GM19455 (cell line): ENCODE measurements around the gene SBNO2.

Experiments
- ATAC-seq: cut with Tn5 transposase; IDR thresholded peaks from one replicate; pipeline ENCODE4 v1.9.1; 2021; ENCODE audit not compliant: unreplicated experiment

Gene SBNO2

DNA sequence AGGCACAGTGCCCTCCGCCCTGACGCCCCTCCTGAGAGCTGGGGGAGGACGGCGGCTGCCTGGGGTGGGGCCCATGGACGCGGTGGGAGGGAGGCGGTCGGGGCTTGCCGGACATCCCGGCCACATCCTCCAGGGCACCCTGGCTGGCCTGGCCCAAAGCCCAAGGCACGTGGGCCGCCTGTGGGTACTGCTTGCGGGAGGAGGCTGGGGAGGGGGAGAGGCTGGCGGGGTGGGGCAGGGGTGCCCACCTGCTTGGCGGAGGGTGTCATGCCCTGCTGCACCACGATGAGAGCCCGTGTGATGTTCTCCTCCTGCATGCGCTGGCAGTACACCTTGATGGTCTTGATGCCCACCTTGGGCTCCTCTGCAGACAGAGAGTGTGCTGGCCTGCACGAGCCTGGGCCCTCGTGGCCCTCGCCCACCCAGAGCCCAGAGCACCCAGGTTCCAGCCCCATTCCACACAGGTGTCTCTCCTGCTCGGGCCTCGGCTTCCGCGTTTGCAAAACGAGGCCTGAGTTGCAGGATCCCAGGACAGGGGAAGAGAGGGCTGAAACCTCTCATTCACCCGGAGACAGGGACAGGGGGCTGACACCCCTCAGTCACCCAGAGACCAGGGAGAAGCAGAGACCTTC is 82.4 kb downstream of the SBNO2 start:
- ATAC-seq: no peak

DNA sequence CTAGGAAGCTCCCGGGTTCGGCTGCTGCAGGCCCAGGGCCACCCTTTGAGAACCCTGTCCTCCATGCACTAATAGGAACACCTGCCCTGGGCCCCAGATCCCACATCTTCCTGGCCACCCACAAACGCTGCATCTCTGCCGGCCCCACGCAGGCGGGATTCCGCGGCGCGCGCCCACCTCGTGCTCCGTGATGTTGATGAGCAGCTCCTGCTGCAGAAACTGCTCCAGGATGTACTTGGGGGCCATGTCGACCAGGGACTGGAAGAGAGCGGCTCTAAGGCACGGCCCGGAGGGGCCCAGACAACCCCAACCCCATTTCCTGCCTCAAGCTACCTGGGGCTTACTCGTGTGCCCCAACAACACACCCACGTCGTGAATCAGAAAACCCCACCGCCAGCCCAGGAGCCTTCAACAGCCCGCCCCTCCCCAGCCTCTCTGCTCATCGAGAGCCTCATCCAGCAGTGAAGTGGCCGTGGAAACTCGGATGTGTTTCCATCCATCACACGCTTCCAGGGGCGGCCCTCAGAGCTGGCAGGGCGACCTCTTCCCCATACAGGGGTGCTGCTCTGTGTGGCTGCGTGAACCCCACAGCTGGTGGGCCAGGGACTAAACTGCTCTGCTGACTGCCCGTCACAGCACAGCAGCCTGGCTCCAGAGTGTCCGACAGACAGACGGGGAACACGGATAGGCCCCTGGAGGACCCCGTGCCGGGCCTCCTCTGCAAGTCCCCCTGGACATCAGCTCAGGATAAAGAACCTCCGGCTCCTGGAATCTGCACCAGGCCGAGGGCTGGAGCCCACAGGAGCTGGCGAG is 83.1 kb downstream of the SBNO2 start:
- ATAC-seq: no peak

DNA sequence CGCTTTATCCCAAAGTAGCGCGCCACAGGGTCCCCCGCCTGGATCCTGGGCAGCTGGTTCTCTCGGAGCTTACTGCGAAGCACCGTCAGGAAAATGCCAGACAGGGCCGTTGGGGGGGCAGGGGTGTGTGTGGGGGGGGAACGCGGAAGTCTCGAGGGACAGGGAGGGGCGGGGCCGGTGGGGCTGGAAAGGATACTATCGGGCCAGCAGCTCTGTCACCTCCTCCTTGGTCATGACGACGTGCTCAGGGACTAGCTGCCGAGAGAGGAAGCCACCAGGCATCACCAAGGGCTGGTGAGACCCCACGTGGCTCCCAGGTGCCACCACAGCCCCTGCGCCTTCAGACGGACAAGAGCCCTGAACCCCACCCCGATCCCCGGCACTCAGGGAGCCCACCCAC is 84.2 kb downstream of the SBNO2 start:
- ATAC-seq: no peak

DNA sequence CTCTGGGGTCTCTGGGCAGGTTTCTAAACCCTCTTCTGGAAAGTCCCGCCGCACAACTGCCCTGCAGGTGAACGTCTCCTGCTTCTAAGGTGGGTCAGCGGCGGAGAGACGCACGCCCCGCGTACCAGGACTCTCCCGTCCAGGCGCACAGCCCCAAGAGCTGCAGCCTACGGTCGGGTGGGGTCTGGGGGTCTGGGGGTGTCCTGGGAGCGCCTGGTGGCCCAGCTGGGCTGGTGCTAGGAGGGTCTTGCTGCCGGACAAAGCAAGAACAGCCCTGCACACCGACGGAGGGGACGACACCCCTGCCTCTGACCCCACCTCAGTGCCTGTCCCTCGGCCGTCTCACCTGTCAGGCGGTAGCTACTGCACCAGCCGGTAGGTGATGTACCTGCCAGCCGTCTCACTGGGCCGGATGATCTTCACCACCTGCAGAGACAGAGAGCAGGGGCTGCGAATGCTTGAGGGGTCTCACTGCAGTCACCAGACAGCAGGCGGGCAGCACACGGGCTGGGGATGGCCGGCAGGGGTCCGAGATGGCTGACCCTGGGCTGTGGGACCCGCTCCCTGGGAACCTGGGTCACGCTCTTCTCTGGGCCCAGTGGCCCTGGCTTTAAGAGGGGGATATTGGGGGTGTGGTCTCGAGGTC is 84.8 kb downstream of the SBNO2 start:
- ATAC-seq: no peak

DNA sequence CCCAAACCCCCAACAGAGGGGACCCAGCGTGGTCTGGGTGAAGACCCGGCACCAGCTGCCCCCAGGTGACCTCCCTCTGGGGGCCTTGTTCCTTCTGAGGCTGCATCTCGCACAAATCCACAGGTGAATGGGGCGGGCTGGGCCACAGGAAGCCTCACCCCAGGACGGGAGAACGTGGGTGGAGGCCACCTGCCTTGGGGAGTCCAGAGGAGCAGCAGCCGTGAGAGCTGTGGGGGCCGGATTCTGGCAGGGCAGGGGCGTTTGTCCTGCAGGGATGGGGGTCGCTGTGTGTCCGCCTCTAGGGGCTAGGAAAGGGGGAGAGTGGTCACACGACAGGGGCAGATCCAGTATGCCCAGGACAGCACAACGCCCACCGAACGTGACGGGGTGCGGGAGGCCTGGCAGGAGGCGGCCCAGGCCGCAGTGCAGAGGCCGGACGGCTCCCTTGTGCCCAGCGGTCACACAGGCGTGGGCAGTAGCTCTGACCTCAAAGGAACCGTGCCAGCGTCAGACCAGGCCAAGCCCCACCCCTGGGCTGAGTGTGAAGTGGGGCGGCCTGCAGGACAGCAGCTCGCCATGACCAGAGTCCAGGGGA is 85.6 kb downstream of the SBNO2 start:
- no peak for ATAC-seq

DNA sequence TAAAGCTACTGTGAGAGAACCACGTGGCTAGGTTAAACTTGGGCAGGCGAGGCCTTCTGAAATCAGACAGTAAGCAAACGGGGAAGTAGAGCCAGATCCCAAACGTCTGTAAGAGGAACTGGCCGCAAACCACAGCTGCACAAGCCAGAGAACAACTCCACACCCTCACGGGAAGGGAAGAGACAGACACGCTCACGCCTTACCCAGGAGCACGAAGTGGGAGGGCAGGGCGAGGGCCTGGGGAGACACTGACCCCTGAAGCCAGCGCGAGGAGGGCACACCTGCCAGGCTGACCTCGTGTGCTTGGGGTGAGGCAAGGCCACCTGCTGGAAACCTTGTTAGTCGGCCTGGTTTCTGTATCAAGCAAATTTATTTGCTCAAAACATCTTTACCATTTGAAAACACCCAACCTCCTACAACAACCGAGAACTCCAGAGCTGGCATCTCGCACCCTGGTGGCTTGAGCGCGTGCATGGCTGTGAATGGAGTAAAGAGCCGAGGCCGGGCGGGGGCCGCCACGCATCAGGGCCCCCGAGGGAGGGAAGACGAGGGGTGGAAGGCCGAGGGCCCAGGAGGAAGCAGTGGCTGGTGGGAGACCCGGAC is 86.2 kb downstream of the SBNO2 start:
- ATAC-seq: no peak

DNA sequence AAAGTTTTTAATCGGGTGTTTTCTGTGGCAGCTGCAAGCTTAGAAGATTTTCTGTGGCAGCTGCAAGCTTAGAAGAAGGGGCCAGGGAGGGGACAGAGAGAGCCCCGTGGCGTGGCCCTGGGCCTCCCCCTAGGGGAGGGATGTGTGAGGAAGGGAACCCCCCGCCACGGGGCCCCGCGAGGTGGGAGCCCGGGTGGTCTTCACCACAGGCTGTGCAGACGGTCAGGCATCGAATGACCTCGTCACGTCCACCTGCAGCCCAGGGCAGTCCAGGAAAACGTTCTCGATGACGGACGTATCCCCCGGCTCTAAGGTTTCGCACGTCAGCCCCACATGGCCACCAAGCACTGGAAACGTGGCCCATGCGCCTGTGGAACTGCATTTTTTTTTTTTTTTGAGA is 87.5 kb downstream of the SBNO2 start:
- no peak for ATAC-seq

DNA sequence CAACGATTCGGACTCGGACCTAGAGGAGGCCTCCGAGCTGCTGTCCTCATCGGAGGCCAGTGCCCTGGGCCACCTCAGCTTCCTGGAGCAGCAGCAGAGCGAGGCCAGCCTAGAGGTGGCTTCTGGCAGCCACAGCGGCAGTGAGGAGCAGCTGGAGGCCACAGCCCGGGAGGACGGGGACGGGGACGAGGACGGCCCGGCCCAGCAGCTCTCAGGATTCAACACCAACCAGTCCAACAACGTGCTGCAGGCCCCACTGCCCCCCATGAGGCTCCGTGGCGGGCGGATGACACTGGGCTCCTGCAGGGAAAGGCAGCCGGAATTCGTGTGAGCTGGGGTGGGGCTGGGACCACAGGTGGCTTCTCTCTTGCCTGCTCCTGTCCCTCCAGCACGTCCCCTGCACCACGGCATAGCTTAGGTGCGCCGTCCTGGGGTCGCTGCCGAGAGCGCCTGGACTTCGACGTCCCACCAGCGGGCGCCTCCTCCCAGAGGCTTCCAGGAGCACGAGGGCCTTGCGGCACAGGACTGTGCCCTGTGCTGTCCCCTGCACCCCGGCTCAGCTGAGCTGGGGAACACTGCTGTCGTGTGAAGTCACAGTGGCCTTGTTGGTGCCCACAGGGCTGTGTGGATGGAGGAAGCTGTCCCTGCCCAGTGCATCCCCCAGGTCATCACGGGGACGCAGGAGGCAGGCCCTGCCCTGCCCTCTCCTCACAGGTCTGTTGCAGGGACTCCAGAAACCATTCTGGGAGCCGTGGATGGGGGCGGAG is 88.2 kb downstream of the SBNO2 start:
- ATAC-seq: no peak

DNA sequence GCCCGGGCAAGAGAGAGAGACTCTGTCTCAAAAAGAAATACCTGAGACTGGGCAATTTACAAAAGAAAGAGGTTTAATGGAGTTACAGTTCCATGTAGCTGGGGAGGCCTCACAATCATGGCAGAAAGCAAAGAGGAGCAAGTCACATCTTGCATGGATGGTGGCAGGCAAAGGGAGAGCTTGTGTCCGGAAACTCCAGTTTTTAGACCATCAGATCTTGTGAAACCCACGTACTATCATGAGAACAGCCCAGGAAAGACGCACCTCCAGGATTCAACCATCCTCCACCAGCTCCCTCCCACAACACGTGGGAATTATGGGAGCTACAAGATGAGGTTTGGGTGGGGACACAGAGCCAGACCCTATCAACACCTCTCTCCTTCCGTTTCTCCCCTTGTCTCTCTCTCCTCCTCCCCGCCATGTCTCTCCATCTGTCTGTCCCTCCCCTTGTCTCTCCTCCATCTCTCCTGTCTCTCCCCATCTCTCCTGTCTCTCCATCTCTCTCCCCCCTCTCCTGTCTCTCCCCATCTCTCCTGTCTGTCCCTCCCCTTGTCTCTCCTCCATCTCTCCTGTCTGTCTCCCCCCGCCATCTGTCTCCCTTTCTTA is 88.9 kb downstream of the SBNO2 start:
- ATAC-seq: no peak

DNA sequence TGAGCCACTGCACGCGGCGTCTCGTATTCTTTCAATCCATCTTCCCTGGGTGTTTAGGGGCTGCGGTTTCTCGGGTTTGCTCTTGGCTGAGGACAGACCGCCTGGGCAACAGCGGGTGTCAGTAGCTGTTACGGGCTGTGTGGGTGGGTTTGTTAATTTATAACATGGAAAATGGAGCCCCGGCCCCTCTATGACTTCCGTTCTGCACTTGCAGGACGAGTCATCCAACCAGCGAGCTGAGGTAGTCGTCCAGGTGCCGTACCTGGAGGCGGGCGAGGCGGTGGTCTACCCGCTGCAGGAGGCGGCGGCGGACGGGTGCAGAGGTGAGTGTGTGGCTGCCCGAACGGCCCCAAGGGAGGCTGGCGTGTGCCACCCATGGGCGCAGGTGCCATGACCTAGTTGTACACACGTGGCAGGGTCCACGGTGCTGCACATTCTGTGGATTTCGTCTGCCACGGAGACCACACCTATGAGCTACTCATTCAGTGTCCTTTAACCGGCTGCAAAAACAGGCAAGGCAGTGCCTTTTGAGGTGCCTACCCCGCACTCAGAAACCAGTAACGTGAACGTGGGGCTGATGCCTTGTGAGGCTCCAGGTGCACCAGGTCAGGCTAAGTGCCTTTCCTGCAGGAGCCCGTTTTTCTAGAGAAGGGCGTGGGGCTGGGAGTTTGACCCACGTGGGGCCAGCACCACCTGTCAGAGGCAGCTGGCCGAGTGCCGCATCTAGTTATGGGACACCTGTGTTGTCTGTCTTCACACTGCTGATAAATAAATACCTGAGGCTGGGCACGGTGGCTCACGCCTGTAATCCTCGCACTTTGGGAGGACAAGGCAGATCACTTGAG is 89.8 kb downstream of the SBNO2 start:
- ATAC-seq: no peak

DNA sequence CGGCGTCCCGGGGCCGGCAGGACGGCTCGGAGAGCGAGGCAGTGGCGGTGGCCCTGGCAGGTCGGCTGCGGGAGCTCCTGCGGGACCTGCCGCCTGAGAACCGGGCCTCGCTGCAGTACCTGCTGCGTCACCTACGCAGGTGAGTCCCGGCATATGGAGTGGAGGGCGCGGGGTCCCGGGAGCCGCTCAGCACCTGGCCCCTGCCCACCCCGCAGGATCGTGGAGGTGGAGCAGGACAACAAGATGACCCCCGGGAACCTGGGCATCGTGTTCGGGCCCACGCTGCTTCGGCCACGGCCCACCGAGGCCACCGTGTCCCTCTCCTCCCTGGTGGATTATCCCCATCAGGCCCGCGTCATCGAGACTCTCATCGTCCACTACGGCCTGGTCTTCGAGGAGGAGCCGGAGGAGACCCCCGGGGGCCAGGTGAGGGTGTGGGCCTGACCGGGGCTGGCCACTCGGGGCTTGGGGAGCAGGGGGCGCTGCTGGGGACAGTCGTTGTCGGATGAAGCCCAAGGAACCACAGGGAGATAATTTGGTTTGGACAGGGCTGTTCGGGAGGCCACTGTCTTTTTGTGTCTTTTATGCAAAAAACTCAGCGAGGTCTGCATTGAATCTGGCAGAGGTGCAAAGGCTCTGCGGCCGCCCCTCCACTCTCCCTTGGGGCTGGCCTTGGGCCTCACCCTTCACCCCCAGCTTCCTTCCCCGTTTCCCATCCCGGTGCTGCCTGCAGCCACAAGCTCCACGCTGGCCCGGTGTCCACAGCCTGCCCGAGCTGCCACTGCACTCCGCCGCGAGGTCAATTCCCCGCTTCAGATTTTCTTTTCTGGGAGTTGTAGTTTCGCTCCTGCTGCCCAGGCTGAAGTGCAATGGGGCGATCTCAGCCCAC is 90.9 kb downstream of the SBNO2 start:
- ATAC-seq: no peak

DNA sequence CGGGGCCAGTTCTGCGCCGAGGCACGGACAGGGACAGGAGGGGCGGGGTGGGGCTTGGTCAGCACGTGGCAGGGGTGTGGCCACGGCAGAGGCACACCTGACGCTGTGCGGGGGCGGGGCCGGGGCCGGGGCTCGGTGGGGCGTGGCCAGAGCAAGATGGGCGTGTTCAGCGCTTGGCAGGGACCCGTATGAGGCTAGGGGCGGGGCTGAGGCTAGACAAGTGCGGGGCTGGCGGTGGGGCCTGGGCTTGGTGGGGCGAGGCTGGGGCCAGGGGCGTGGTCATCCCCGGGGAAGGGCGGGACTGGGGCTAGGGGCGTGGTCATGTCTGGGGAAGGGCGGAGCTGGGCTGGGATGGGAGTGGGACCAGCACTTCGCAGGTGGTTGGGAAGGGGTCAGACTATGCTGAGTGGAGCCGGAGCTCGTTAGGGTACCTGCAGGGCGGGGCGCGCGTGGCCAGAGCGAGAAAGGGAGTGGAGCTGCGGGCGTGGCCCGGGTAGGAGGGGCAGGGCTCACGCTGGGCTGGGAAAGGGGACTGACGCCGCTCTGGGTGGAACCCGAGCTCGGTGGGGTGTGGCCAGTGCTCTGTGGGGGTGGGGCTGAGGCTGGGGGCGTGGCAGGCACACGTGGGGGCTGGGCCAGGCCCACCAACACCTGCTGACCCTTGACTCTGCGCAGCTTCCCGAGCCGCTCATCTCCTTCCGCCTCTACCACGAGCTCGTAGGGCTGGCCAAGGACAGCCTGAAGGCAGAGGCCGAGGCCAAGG is 91.7 kb downstream of the SBNO2 start:
- ATAC-seq: no peak

DNA sequence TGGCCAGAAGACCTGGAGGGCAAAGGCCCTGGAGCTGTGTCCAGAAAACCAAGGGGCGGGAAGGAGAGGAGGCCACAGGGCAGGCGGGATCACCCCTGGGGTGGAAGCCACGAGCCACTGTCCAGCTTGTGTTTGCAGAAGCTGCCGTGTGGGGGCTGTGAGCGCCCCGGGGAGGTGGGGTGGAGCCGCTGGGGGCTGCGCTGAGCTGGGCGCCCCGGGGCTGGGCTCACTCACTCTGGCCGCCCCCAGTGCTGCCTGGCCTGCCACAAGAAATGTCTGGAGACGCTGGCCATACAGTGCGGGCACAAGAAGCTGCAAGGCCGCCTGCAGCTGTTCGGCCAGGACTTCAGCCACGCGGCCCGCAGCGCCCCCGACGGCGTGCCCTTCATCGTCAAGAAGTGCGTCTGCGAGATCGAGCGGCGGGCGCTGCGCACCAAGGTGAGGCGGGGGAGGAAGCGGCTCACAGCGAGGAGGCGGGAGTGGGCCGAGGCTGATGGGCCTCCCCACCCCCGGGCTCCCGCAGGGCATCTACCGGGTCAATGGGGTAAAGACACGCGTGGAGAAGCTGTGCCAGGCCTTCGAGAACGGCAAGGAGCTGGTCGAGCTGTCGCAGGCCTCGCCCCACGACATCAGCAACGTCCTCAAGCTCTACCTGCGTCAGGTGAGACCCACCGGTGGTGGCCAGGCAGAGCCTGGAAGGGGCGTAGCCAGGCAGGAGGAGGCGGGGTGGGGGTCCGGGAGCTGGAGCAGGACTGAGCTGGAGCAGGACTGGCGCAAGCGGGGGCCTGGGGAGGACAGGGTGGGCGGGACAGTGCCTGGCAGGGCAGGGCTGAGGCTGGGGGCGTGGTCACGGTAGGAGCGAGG is 92.5 kb downstream of the SBNO2 start:
- ATAC-seq: no peak

DNA sequence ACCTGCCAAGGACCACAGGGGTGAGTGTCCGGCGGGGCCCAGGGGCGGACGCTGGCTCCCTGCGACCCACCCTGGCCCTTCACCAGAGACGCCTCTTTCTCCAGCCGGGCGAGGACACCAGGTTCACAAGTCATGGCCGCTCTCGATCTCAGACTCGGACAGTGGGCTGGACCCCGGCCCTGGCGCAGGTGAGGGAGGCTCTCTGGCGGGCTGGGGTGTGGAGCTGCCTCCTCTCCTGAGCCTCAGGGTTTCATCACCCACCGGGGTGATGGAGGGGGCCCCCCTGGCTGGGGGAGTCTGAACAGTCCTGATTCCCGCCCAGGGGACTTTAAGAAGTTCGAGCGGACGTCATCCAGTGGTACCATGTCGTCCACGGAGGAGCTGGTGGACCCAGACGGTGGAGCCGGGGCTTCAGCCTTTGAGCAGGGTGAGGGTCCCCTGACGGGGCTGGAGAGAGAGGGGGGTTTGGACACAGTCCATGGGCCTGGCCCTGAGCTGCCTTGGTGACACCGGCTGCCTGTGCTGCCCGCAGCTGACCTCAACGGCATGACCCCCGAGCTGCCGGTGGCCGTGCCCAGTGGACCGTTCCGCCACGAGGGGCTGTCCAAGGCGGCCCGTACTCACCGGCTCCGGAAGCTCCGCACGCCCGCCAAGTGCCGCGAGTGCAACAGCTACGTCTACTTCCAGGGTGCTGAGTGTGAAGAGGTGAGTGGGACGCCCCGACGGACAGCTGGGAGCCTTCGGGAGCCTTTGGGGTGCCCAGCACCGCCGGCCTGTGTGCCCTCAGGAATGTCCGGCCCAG is 93.5 kb downstream of the SBNO2 start:
- ATAC-seq: no peak

DNA sequence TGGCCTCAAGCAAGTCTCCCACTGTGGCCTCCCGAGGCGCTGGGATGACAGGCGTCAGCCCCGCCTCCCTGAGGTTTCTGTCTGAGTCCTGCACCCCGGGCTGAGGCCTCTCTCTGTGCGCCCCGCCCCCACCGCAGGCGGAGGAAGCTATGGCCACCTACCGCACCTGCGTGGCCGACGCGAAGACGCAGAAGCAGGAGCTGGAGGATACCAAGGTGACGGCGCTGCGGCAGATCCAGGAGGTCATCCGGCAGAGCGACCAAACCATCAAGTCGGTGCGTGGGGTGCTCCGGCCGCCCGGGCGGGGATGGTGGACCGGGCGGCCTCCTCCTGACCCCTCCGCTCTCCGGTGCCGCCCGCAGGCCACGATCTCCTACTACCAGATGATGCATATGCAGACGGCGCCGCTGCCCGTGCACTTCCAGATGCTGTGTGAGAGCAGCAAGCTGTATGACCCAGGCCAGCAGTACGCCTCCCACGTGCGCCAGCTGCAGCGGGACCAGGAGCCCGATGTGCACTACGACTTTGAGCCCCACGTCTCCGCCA is 94.4 kb downstream of the SBNO2 start:
- ATAC-seq: no peak

DNA sequence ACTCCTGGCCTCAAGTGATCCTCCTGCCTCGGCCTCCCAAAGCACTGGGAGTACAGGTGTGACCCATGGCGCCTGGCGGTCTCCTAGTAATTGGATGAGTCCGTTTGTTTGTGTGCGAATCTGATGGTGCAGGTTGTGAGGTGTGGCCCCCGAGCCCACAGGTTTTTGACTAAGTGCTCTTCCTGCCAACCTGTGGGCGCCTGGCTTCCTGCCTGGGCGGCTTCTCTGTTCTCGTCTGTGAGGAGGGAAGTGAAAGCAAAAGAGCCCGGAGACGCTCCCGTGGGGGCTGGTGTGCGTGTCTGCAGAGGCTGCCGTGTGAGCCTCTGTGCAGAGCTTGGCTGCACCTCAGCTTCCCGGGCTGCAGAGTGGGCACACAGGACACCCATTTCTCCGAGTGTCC is 97.1 kb downstream of the SBNO2 start:
- ATAC-seq: peak; percentile 45
